GM12865 (cell line): ENCODE results near the gene MTURN.

Source experiments
- DNase-seq: peaks from one replicate; pipeline ENCODE4 v3.0.0; 2010; ENCODE audit warnings: low read depth
- H3K4me3 ChIP-seq: 2 replicates; pipeline ENCODE4 v1.5.1; 2011; ENCODE audit warnings: mild to moderate bottlenecking, low read depth, low read length, control low read depth
- TF ChIP-seq, protein P1 (sequence below): IDR thresholded peaks from 2 replicates; pipeline ENCODE4 v1.5.1; 2011; ENCODE audit warnings: low read length, control low read depth, low read depth, inconsistent platforms; ENCODE audit not compliant: insufficient read depth; ENCODE audit errors: missing control alignments

The MTURN gene

DNA sequence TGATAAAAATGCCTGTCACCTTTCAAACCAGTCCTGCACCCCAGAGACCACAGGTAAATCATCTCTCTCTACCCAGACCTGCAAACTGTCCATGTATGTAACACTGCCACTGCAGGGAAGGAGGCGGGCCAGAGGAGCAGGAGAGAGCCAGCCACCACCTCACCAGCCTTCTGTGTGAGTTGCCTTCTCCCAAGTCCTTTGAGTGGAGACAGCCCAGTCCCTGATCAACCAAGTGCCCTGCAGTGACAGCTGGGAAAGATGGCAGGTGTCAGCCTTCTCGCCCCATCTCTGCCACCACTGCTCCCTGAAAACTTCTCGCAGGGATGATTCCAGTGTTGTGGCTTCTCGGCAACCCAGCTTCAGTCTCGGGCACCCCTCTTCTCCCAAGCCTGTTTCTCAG is 42.4 kb downstream of the MTURN start:
- TF ChIP-seq, protein P1, sequence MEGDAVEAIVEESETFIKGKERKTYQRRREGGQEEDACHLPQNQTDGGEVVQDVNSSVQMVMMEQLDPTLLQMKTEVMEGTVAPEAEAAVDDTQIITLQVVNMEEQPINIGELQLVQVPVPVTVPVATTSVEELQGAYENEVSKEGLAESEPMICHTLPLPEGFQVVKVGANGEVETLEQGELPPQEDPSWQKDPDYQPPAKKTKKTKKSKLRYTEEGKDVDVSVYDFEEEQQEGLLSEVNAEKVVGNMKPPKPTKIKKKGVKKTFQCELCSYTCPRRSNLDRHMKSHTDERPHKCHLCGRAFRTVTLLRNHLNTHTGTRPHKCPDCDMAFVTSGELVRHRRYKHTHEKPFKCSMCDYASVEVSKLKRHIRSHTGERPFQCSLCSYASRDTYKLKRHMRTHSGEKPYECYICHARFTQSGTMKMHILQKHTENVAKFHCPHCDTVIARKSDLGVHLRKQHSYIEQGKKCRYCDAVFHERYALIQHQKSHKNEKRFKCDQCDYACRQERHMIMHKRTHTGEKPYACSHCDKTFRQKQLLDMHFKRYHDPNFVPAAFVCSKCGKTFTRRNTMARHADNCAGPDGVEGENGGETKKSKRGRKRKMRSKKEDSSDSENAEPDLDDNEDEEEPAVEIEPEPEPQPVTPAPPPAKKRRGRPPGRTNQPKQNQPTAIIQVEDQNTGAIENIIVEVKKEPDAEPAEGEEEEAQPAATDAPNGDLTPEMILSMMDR = no peak
- DNase-seq = no peak
- no peak overlapping the region for H3K4me3 ChIP-seq

DNA sequence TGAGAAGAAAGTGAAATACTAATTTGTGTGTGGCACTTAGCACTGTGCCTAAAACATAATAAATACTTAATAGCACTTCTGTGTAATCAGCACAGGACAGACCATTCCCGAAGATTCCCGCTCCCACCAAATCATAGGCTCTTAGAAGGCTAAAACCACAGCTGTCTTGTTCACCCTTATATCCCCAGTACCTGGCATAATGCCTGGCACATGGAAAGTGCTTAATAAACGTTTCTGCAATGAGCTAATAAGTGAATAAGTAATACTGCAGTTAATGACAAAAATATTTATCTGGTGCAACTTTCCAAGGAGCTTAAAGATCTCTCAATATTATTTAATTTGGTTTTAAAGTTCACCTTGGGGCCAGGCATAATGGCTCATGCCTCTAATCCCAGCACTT is 43.2 kb downstream of the MTURN start:
- no peak for DNase-seq
- no peak overlapping the region for H3K4me3 ChIP-seq
- TF ChIP-seq, protein P1 = no peak

DNA sequence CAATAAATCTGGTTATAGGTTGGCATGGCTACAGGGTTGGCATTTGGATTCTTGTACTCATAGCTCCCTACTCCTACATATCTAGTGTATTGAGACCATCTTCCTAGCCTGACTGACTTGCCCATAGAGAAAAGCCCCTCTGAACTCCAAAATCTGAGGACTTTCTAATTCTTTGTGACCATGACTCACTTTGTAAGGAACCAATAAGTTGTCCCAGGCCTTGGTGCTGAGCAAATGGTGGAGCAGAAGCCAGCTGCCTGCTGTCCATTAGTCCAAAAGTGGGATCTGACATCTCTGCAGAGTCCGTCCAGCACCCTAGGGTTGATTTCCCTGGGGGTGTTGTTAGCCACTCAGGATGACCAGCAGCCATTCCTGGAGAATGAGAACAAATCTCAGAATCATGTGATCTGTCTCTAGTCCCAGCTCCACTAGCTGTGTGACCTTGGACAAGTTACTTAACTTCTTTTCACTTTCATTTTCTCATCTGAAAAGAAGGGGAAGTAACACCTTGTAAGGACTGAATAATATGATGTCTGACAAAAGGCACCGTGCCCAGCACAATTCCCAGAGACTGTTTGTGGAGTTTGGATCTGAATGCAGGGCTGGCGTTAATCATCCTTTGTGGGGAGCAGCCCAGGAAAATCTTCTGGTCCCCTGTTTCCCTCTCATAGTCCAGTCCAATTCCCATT is 44.1 kb downstream of the MTURN start:
- peak; percentile 73 for DNase-seq
- TF ChIP-seq, protein P1 = no peak

DNA sequence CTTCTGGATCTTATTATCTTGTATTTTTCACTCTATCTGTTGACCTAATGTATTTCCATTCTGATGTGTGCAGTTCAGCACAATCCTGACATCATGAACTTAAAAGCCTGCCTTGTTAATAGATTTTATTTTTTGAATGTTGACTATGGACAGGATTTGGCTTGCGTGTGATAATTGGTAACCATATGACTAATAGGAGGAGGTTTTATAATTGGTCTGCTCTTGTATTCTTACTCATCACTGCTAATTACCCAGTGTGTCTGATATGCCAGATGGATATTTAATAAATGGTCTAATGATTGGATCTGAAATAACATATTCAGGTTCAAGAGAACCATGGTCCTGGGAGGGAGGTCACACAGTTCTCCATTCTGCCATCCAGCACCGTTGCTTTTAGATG is 45.9 kb downstream of the MTURN start:
- no peak for DNase-seq
- TF ChIP-seq, protein P1 = no peak
- no peak overlapping the region for H3K4me3 ChIP-seq

More for the DNA sequence above, 44.1 kb downstream of the MTURN start:
- H3K4me3 ChIP-seq = peak overlapping the region; percentile 37

DNA sequence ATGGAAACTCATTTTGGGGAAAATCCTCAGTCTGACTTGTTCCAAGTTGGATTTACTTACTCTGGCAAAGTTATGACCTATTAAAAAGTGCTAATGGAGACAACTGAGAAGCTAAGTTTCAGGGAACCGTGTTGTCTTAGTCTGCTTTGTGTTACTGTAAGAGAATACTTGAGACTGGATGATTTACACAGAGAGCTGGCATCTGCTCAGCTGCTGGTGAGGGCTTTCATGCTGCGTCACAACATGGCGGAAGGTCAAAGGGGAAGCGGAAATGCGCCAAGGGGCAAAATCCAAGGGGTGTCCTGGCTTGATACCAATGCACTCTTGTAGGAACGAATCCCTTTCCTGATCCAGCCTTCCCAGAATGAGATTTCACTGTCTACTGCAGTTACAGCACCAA is 46.4 kb downstream of the MTURN start:
- TF ChIP-seq, protein P1 = no peak
- no peak overlapping the region for H3K4me3 ChIP-seq
- no peak for DNase-seq

DNA sequence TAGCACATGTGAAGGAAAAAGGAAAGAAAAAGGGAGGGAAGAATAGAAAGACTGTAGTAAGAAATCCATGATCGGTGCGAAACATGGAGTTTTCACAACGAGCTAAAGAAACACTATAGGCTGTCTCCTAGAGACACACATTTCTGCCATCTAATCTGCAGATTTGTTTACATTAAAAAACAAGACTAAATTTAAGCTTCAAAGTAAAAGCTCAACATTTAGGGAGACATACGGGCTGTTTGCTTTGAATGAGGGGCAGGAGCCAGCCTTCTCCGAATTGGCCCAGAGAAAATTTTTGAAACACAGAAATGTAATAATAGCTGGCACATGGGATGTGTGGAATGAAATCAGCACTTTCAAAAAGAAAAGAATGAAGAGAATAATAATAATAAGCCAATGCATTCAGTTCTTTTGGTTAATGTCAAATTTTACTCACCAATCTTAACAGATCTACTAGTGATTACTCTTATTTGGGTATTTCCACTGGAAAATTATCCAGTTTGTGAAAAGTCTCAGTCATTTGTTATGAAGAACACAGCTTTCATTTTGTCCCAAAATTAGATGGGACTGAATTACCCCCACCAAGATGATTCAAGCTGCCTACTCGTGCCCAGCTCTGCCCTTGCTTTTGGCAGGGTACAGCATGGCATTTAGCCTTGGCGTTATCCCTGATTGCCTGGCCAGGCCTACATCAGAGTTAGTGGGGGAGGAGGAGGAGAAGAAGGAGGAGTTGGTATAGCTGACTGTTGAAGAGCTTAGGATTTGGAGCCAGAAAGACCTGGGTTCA is 47.1 kb downstream of the MTURN start:
- H3K4me3 ChIP-seq = no peak overlapping the region
- TF ChIP-seq, protein P1 = no peak
- DNase-seq = no peak

DNA sequence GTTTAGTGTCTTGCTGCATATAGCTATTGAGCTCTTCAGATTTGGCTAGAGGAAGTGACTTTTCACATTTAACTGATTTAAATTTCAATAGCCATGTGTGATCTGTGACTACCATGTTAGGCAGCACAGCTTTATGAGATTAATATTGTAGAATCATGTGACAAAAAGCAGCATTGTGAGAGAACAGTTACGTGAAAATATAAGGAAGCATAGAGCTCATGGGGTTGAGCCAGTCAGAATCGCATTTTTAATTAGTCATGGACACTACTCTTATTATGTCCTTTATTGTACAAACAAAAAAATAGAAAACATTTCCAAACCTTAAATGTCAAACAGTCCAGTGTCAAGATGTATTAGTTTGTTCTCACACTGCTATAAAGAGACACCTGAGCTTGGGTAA is 48.0 kb downstream of the MTURN start:
- H3K4me3 ChIP-seq = no peak overlapping the region
- TF ChIP-seq, protein P1 = no peak
- no peak for DNase-seq
